GM19193 (cell line): ENCODE data around the gene POLE.

ENCODE experiments used
- POLR2A ChIP-seq: IDR thresholded peaks from 4 replicates; pipeline ENCODE4 v1.6.1; 2011; ENCODE audit not compliant: insufficient read depth, insufficient read length; ENCODE audit errors: extremely low read depth

Gene POLE

DNA sequence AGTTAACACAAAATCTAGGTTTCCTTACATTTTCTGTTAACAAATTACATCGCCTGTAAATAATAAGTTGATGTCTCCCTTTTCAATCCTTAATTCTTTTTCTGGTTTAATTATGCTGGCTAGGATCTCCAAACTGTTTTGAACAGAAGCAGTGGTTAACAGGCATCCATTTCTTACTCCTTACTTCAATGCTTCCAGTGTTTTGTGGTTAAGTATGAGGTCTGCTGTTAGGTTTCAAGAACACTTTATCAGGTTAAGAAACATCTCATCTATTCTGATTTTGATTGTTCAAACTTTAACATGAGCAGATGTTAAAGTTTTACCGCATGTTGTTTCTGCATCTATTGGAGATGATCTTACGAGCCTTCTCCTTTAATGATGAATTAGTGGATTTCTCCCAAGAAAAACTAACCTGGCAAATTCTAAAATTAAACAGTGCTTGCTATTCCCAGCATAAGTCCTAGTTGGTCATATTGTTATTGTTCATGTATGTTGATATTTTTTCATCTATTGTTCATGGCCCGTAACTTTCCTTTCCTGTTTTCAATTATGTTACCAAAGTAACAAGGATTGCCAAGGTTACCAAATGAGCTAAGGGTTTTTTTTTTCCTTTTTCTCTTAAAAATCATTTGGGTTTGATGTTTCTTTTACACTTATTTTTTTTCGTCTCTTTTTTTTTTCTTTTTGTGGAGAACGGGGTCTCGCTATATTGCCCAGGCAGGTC, 33.4 kb downstream of the POLE start:
- TF ChIP-seq POLR2A = no peak

GRCh38 chr12:132651444-132652100, 35.6 kb downstream of the POLE start:
- no peak for TF ChIP-seq POLR2A

DNA sequence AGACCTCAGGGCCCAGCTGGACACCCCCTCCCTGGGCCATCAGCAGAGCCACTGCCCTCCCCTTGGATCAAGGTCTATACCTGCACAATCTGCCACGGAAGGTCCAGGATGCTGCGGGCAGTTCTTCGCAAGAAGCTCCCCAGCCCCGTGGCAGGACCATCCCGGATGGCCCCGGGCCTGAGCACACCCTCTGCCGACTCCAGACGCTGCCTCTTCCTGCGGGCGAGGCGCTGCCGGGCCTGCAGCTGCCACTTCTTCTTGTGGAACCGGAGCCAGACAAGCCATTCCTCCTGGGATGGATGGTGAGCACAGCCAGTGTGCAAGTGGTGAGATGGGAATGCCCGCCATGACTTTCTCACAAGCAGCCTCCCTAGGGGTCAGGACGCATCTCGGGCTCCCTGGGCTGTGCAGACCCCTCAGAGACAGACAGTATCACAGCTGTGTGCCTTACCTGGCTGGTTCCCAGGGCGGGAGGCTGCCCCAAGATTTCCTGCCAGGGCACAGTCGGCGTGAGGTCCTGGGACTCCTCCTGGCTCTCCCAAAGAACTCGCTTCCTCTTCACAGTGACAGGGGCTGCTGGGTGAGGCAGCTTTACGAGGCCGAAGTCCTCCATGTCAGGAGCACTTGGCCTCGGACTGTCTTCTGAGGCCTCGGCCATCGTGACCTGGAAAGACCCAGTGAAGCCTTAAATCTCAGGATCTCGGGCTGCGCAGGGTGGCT, 37.8 kb downstream of the POLE start:
- TF ChIP-seq POLR2A = no peak

DNA sequence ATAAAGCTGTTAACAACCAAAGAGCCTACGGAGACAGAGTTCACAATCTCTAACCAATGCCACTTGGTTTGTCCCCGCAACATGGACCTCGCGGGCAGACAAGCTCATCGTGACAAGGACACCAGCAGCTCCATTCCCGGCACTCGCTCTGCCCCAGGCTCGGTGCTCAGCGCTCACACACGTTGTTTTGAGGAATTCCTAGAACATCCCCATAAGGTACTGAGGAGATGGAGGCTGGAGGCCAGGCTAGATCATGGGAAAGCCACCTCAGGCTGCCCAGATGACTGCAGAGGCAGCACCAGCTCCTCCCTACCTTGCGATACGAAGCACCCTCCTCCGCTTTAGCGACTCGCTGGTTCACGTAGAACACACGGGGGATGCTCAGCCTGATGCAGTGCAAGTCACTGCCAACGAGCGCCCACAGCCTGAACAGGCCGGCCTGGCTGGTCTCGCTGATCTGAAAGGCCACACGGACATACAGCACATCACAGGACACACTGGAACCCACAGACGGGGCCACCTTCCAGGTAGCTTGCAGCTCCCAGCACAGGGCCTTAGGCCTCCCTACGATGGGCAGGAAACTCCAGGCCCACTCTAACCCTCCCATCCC, 38.4 kb downstream of the POLE start:
- no peak for TF ChIP-seq POLR2A

DNA sequence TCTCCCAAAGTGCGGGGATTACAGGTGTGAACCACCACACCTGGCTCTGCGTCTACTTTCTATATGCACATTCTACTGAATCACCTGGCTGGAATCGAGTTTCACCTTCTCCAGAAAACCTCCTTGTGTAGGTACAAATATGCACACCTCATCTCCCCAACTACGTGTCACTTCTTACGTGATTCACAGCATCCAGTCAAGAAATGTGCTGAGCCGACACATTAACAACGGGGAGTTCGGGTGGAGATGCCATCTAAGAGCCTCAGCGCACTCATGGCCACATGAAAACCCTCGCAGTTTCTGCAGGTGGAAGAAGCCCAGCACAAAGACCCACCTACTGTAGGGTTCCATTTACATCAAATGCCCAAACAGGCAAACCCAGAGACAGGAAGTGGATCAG, 39.3 kb downstream of the POLE start:
- no peak for TF ChIP-seq POLR2A

- TF ChIP-seq POLR2A = no peak
Measured at GRCh38 chr12:132646850-132647249, 40.3 kb downstream of the POLE start.

DNA sequence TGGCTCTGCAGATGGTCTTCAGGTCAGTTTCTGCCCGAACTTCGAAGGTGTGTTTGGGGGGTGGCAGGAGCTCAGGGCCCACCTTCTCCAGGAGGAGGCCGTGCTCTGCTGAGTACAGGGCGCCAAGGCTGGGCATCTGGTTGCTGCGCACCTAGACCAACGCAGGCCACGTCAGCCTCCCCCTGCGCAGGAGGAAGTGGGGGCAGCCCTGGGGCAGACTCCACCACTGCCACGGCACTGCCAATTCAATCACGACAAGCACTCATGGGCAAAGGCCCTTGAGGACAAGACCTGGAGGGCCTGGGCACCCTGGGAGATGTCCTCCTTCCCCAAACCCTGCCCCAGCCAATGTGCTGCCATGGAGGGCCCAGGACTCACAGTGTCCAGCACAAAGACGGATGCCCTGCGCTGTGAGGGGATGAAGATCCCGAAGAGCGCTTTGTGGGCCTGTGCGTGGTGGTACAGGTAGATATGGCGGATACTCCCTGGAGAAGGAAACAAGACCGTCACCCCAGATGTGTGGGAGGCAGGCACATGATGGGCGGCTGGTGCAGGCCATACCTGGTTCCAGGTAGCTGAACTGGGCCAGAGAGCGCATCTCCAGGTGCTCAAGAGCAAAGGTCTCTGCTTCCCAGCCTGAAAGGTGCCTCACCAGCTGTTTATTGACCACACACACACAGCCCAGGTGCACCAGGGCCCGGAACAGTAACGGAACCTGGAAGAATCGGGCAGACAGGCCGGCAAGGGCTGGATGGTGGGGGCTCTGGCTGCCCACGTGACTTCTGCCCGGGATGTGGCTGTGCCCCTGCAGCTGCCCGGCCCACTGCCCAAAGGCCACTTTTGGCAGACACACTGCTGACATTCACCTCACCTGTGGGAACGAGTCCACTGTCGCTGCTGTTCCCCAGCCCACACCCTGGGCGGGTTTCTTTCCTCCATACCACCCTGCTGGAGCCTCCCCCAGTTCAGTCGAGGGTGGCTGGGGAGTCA, 44.0 kb downstream of the POLE start:
- TF ChIP-seq POLR2A = no peak

- no peak for TF ChIP-seq POLR2A
Measured at GRCh38 chr12:132641811-132642650, 45.1 kb downstream of the POLE start.

GRCh38 chr12:132640936-132641335, 46.2 kb downstream of the POLE start:
- no peak for TF ChIP-seq POLR2A

DNA sequence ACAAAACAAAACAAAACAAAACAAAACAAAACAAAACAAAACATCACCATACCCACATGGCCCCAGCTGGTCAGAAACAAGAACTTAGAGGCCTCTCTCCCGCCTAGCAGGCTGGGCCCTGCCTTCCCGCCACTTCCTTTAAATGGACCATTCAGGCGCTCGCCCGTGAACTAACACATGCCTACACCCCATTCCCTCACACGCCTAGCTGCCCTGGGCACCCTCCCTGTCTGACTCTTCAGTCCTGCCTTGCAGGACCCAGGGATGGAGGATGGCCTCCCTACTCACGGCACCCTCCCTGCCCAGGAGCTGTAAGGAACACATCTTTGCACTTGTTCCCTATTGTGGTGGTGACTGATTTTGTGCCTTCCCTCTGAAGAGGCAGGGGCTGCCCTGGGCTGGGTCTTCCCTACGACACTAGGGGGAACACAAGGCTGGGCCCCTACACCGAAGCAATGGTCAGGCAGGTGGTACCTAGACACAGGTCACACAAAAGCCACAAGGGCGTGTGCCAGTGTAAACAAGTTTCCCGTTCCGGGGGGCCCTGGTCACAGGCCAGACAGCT, 47.1 kb downstream of the POLE start:
- TF ChIP-seq POLR2A = no peak

GRCh38 chr12:132638541-132639408, 48.4 kb downstream of the POLE start:
- no peak for TF ChIP-seq POLR2A

DNA sequence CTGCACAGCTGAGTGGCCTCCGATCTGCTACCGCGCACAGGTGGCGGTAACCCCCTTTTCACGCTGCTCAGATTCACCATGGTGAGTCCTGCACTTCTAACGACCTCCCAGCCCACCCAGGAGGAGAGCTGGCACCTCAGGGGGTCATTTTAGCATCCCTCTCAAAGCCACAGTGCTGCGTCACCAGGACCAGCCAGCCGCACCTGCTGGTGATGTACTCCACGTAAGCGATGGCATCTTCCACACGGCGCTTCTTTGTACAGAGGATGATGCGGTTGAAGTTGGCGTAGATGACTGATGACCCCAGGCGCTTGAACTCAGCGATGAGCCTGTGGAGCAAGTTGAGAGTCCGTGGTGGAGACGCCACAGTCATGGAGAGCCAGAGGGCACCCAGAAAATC, 49.3 kb downstream of the POLE start:
- TF ChIP-seq POLR2A = no peak
